Astrocyte of the cerebellum (primary cell): ENCODE results near the gene VMP1.
"Not testable (repeated sequence)": the region's sequence is repeated elsewhere in the genome, so short reads cannot be mapped to it uniquely, and the experiment has no call there.

Experiments used
- DNase-seq: peaks from one replicate; pipeline ENCODE4 v3.0.0-alpha.2; 2011; ENCODE audit warnings: low read depth
- H3K4me3 ChIP-seq: 2 replicates; pipeline ENCODE4 v1.5.1; 2011; ENCODE audit warnings: mild to moderate bottlenecking, low read depth, low read length, moderate library complexity
- CTCF ChIP-seq: IDR thresholded peaks from 2 replicates; pipeline ENCODE4 v1.5.1; 2012; ENCODE audit warnings: low read length, low read depth, moderate library complexity, mild to moderate bottlenecking; ENCODE audit errors: missing control alignments
- in situ Hi-C: cut with HindIII; loops from 2 replicates; pipeline ENCODE4 v1.10.0; 2017; ENCODE audit warnings: low sequenced_read_pairs

VMP1 gene

GRCh38 chr17:59825533-59826322 is 118.3 kb downstream of the VMP1 start:
- TF ChIP-seq CTCF = no peak
- no peak for DNase-seq
- in situ Hi-C loops = no loop called here
- H3K4me3 ChIP-seq = no peak overlapping the region

DNA sequence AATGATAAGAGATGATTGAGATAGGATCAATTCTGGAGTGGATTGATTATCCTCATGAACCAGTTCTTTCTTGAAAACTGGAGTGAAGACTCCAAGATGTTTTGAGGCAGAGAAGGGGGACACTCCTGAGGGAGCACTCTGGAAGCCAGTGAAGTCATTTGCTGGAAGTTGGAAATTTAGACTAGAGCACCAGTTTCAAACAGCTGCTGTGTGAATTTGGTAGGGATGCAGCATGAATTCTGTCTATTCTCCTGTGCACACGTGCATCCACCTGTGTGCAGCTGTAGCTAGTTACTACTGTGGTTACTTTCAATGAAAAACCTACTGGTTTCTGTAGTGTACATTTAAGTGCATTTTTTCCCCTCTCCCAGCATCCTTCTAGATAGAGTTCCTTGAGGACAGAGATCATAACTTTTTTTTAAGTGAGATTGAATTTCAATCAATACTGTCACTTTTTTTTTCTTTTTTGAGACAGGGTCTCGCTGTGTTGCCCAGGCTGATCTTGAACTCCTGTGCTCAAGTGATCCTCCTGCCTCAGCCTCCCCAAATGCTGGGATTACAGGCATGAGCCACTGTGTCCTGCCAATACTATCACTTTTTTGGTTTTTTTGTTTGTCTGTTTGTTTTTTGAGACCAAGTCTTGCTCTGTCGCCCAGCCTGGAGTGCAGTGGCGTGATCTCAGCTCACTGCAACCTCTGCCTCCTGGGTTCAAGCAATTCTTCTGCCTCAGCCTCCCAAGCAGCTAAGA is 119.4 kb downstream of the VMP1 start:
- no peak for DNase-seq
- H3K4me3 ChIP-seq = no peak overlapping the region
- in situ Hi-C loops = no loop called here
- TF ChIP-seq CTCF = no peak

GRCh38 chr17:59827721-59828477 is 120.4 kb downstream of the VMP1 start:
- no peak overlapping the region for H3K4me3 ChIP-seq
- no peak for TF ChIP-seq CTCF
- no peak for DNase-seq
- in situ Hi-C loops = no loop called here

- no peak overlapping the region for H3K4me3 ChIP-seq
- in situ Hi-C loops = no loop called here
- DNase-seq = no peak
- no peak for TF ChIP-seq CTCF
Observed at GRCh38 chr17:59828478-59828760, 121.0 kb downstream of the VMP1 start.

- in situ Hi-C loops, DNase-seq, H3K4me3 ChIP-seq: not testable (repeated sequence)
Observed at GRCh38 chr17:59828819-59829216, 121.4 kb downstream of the VMP1 start.

- in situ Hi-C loops = no loop called here
- TF ChIP-seq CTCF = no peak
- H3K4me3 ChIP-seq = peak overlapping the region; percentile 23
- peak; percentile 96 for DNase-seq
Observed at GRCh38 chr17:59829217-59830006, 122.0 kb downstream of the VMP1 start.
